ENCODE results near the gene MAGI3. TPM values are rescaled to one million over a fixed set of nuclear protein-coding genes. Genes with fewer than 3 reads are reported as not detected.

The MAGI3 gene
- total and polyA plus RNA-seq, 7 donors = 0.76 to 7.1 (median 2.9) TPM

DNA sequence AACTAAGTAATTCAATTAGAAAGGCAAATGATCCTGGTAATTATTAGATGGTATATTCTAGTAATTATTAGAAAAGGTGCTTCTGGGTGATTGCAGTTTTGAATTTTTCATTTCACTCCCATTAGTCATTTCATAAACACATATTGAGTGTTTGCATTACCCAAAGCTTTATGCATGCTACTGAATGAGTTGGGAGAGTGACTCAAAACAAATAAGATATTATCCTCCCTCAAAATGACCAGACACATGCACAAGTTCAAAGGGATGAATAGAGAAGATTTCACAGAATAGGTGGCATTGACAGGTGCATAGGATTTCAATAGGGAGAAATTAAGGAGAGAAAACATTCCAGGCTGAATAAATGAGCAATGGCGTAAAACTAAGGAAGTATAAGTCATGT, 284.3 kb downstream of the MAGI3 start:
- intact Hi-C loops (cut with DNase I) = loop anchor here in 1 of 2 donors (10.0 kb wide), 1 partner anchor 280 kb away; the partner anchor contains the start of gene MAGI3
- 89 to 100% (median 95%) methylated on average over 1 of the region's 1 CpG for whole genome bisulfite sequencing, 3 donors
- TF ChIP-seq, protein P1, sequence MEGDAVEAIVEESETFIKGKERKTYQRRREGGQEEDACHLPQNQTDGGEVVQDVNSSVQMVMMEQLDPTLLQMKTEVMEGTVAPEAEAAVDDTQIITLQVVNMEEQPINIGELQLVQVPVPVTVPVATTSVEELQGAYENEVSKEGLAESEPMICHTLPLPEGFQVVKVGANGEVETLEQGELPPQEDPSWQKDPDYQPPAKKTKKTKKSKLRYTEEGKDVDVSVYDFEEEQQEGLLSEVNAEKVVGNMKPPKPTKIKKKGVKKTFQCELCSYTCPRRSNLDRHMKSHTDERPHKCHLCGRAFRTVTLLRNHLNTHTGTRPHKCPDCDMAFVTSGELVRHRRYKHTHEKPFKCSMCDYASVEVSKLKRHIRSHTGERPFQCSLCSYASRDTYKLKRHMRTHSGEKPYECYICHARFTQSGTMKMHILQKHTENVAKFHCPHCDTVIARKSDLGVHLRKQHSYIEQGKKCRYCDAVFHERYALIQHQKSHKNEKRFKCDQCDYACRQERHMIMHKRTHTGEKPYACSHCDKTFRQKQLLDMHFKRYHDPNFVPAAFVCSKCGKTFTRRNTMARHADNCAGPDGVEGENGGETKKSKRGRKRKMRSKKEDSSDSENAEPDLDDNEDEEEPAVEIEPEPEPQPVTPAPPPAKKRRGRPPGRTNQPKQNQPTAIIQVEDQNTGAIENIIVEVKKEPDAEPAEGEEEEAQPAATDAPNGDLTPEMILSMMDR (IDR thresholded peaks at IDR 0.05) = no peak

DNA sequence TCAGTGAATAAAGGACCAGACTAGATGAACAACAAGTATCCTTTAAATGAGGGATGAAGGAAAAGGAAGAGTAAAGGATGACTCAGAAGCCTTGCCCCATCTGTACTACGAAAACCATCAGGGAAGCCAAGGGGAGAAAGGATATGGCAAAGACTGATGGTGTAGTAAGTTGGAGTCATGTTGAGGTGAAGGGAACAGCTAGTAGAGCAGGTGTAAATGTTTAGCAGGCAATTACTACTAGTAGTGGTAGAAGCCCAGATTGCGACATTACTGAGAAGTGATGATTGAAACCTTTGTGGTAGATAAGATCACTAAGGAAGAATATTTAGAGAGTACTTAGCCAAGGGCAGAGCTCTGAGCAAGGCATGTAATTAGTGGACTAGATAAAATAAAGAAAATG, 285.0 kb downstream of the MAGI3 start:
- intact Hi-C loops (cut with DNase I) = loop anchor here (5.0 to 10.0 kb wide), 3 partner anchors 281 to 958 kb away; partner anchors contain the start of genes MAGI3 (in 1 of the 2) and PPM1J (in 1 of the 2)
- DNase-seq (no peak), ATAC-seq (no peak)
- Histone ChIP-seq H3K9me3 (no peaks in the 10 kb centered on the region), H3K27me3 (ENCODE audit: insufficient read depth in 3 of 3, low read length in 2 of 3) (no peaks in the 10 kb centered on the region), H3K4me3 (no peak overlapping the region), H3K4me1 (peaks cover 6% of the 10 kb centered on the region), H3K36me3 (ENCODE audit: insufficient read depth in 1 of 2, low read depth in 1 of 2) (peaks cover 0 to 20% of the 10 kb centered on the region in 2 donors), H3K27ac (no peak overlapping the region)
- TF ChIP-seq, protein P1 (IDR thresholded peaks at IDR 0.05) = no peak
- 94 to 95% (median 95%) methylated on average over 2 of the region's 2 CpGs for WGBS, 3 donors

More for the DNA sequence above, 284.3 kb downstream of the MAGI3 start:
- no peaks in the 10 kb centered on the region for H3K27me3 ChIP-seq (ENCODE audit: insufficient read depth in 3 of 3, low read length in 2 of 3)
- H3K27ac ChIP-seq = no peak overlapping the region
- peaks cover 6% of the 10 kb centered on the region for H3K4me1 ChIP-seq
- ATAC-seq = no peak
- peaks cover 0 to 20% of the 10 kb centered on the region in 2 donors for H3K36me3 ChIP-seq (ENCODE audit: insufficient read depth in 1 of 2, low read depth in 1 of 2)
- no peak overlapping the region for H3K4me3 ChIP-seq
- no peaks in the 10 kb centered on the region for H3K9me3 ChIP-seq
- DNase-seq = no peak

DNA sequence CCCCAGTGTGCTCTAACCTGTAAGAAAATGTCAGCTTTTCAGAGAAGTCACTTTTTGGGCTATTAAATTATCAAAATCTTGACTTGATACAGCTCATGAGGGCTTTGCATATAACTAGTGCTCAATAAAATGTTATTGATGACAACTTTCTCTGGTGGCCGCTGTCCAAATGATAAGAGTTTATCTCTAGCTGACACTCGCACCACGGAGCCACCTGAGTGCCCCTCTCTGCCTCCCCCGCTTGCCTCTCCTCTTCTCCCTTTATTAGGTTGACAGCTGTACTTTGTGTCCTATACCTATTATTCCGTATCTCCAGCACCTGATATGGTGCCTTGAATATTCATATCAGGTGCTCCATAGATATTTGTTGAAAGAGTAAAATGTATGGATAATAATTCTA, 286.2 kb downstream of the MAGI3 start:
- H3K27me3 ChIP-seq (ENCODE audit: insufficient read depth in 3 of 3, low read length in 2 of 3) = no peaks in the 10 kb centered on the region
- no peak overlapping the region for H3K27ac ChIP-seq
- peaks cover 6% of the 10 kb centered on the region for H3K4me1 ChIP-seq
- no peaks in the 10 kb centered on the region for H3K9me3 ChIP-seq
- TF ChIP-seq, protein P1 (IDR thresholded peaks at IDR 0.05) = no peak
- no peak for DNase-seq
- no peak for ATAC-seq
- whole genome bisulfite sequencing, 3 donors = 91 to 96% (median 95%) methylated on average over 5 of the region's 5 CpGs
- H3K36me3 ChIP-seq (ENCODE audit: insufficient read depth in 1 of 2, low read depth in 1 of 2) = peaks cover 0 to 20% of the 10 kb centered on the region in 2 donors
- intact Hi-C loops (cut with DNase I) = loop anchor here (5.0 to 10.0 kb wide), 3 partner anchors 282 to 959 kb away; partner anchors contain the start of genes MAGI3 (in 1 of the 2) and PPM1J (in 1 of the 2)
- no peak overlapping the region for H3K4me3 ChIP-seq

DNA sequence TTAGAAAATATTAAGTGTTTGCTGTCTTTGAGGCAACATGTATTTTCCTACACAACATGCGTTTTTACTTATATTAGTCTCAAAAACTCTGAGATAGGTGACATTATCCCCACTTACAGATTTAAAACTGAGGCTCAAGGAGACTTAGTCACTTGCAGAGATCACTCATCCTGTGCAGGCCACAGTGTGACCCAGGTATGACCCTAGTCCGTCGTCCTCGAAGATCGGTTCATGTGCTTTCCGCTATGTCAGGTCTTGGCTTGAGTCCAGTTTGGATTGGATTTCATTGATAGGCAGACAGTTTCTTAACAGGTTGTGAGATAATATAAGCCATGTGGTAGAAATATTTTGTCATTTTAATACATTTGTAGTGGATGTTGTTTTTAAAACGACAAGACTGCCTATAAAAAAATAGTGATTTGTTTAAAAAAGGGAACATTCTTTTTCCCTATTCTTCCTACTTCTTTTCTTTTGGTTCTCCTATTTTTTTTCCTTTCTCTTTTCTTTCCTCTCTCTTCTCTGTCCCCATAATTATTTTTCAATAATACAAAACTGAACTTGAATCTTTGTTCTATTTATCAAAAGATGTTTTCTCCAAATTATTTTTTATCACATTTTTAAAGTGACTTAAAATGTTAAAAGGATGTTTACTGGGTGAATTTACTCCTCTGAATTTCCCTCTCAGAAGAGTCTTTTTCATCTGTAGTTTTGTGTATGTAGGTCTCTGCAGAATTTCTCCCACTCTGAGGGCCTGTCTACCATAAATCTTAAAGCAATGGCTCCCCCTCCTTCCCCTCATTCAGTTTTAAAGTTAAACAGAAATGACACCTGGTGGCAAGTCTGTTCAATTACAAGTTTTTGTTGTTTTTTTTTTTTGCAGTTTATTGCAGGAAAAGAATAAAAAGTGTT, 287.2 kb downstream of the MAGI3 start:
- Histone ChIP-seq H3K4me3 (no peak overlapping the region), H3K27ac (no peak overlapping the region), H3K9me3 (no peaks in the 10 kb centered on the region), H3K4me1 (peaks cover 6% of the 10 kb centered on the region), H3K36me3 (ENCODE audit: insufficient read depth in 1 of 2, low read depth in 1 of 2) (peaks cover 0 to 18% of the 10 kb centered on the region in 2 donors), H3K27me3 (ENCODE audit: insufficient read depth in 3 of 3, low read length in 2 of 3) (no peaks in the 10 kb centered on the region)
- intact Hi-C loops (cut with DNase I) = loop anchor here (1.0 to 10.0 kb wide), 4 partner anchors 283 to 960 kb away; partner anchors contain the start of genes MAGI3 (in 1 of the 2) and PPM1J (in 1 of the 2)
- 21 to 24% (median 24%) methylated on average over 7 of the region's 7 CpGs for WGBS, 3 donors
- DNase-seq (peak; percentile 21 to 58), ATAC-seq (peak; percentile 83 to 96 (median 92))
- TF ChIP-seq, protein P1 (IDR thresholded peaks at IDR 0.05) = peak; percentile 63
